ENCODE measurements around the gene NAIF1. TPM values are rescaled to one million over a fixed set of nuclear protein-coding genes. Genes with fewer than 3 reads are reported as not detected.
A peak's percentile ranks its signal among the peaks of the same experiment; 100 is the strongest.

Gene NAIF1
- total RNA-seq, 6 experiments from 2014 or later, result 8.7 to 11.5 (median 9.8) TPM

- Mint-ChIP-seq H3K36me3 (ENCODE audit: low read depth) (peaks cover 21% of the 10 kb centered on the region), H3K4me1 (ENCODE audit: low read depth) (peaks cover 27% of the 10 kb centered on the region), H3K9me3 (no peaks in the 10 kb centered on the region), H3K27ac (peak overlapping the region; percentile 68), H3K4me3 (peak overlapping the region; percentile 76; the same call in 1 of the 2 replicates), H3K27me3 (ENCODE audit: insufficient read depth) (no peaks in the 10 kb centered on the region; the same call in 1 of the 2 replicates)
- TF ChIP-seq CTCF (IDR thresholded peaks at IDR 0.05), result no peak
- no peak for DNase-seq
These were observed 1.0 kb downstream of the NAIF1 start for GRCh38 chr9:128065907-128066712.

- peaks cover 21% of the 10 kb centered on the region for H3K36me3 Mint-ChIP-seq (ENCODE audit: low read depth)
- no peak for TF ChIP-seq CTCF (IDR thresholded peaks at IDR 0.05)
- DNase-seq, result no peak
- H3K27me3 Mint-ChIP-seq (ENCODE audit: insufficient read depth), result no peaks in the 10 kb centered on the region; the same call in 1 of the 2 replicates
- H3K4me1 Mint-ChIP-seq (ENCODE audit: low read depth), result peaks cover 12% of the 10 kb centered on the region
- H3K9me3 Mint-ChIP-seq, result no peaks in the 10 kb centered on the region
- no peak overlapping the region for H3K27ac Mint-ChIP-seq
- H3K4me3 Mint-ChIP-seq, result no peak overlapping the region
These were observed 4.0 kb downstream of the NAIF1 start for GRCh38 chr9:128062846-128063831.

GRCh38 chr9:128062279-128062678 is 4.8 kb downstream of the NAIF1 start:
- Mint-ChIP-seq H3K27ac (no peak overlapping the region), H3K4me3 (no peak overlapping the region), H3K9me3 (no peaks in the 10 kb centered on the region), H3K4me1 (ENCODE audit: low read depth) (peaks cover 18% of the 10 kb centered on the region), H3K36me3 (ENCODE audit: low read depth) (peaks cover 21% of the 10 kb centered on the region), H3K27me3 (ENCODE audit: insufficient read depth) (no peaks in the 10 kb centered on the region; the same call in 1 of the 2 replicates)
- no peak for TF ChIP-seq CTCF (IDR thresholded peaks at IDR 0.05)
- DNase-seq, result no peak

- Mint-ChIP-seq H3K4me3 (no peak overlapping the region), H3K9me3 (no peaks in the 10 kb centered on the region), H3K27ac (no peak overlapping the region), H3K36me3 (ENCODE audit: low read depth) (peaks cover 21% of the 10 kb centered on the region), H3K27me3 (ENCODE audit: insufficient read depth) (no peaks in the 10 kb centered on the region; the same call in 1 of the 2 replicates), H3K4me1 (ENCODE audit: low read depth) (peaks cover 18% of the 10 kb centered on the region)
- DNase-seq, result no peak
- TF ChIP-seq CTCF (IDR thresholded peaks at IDR 0.05), result no peak
These were observed 5.7 kb downstream of the NAIF1 start for GRCh38 chr9:128061275-128061960.

All from HFFc6 (cell line).